AG09319 (cell line): ENCODE data around the gene CTXN3.

ENCODE experiments used
- DNase-seq: peaks from one replicate; pipeline ENCODE4 v3.0.0-alpha.2; 2010; ENCODE audit warnings: low read depth; ENCODE audit errors: extremely low read depth
- CTCF ChIP-seq: IDR thresholded peaks from 2 replicates; pipeline ENCODE4 v1.5.1; 2011; ENCODE audit warnings: low read depth, mild to moderate bottlenecking, inconsistent platforms, low read length, moderate library complexity

CTXN3 gene

GRCh38 chr5:127608077-127608660, 40.7 kb upstream of the CTXN3 start:
- no peak for DNase-seq
- no peak for TF ChIP-seq CTCF

GRCh38 chr5:127609011-127609410, 39.9 kb upstream of the CTXN3 start:
- no peak for TF ChIP-seq CTCF
- DNase-seq = no peak

GRCh38 chr5:127609957-127610356, 38.9 kb upstream of the CTXN3 start:
- DNase-seq = no peak
- no peak for TF ChIP-seq CTCF

GRCh38 chr5:127612441-127613141, 36.3 kb upstream of the CTXN3 start:
- no peak for DNase-seq
- TF ChIP-seq CTCF = no peak

- no peak for TF ChIP-seq CTCF
- DNase-seq = no peak
Observed at GRCh38 chr5:127615916-127616315, 33.0 kb upstream of the CTXN3 start.

GRCh38 chr5:127619908-127620479, 28.9 kb upstream of the CTXN3 start:
- no peak for TF ChIP-seq CTCF
- no peak for DNase-seq

- no peak for DNase-seq
- TF ChIP-seq CTCF = no peak
Observed at GRCh38 chr5:127621601-127622325, 27.1 kb upstream of the CTXN3 start.
